Measurements from ENCODE around the gene TAB2. TPM values are rescaled to one million over a fixed set of nuclear protein-coding genes. Genes with fewer than 3 reads are reported as not detected.

Gene TAB2
- total and polyA plus RNA-seq, 2 donors (not counting 3 experiments of a cell fraction or from before 2014, with no cell fraction given), result 26.0 to 37.4 TPM

DNA sequence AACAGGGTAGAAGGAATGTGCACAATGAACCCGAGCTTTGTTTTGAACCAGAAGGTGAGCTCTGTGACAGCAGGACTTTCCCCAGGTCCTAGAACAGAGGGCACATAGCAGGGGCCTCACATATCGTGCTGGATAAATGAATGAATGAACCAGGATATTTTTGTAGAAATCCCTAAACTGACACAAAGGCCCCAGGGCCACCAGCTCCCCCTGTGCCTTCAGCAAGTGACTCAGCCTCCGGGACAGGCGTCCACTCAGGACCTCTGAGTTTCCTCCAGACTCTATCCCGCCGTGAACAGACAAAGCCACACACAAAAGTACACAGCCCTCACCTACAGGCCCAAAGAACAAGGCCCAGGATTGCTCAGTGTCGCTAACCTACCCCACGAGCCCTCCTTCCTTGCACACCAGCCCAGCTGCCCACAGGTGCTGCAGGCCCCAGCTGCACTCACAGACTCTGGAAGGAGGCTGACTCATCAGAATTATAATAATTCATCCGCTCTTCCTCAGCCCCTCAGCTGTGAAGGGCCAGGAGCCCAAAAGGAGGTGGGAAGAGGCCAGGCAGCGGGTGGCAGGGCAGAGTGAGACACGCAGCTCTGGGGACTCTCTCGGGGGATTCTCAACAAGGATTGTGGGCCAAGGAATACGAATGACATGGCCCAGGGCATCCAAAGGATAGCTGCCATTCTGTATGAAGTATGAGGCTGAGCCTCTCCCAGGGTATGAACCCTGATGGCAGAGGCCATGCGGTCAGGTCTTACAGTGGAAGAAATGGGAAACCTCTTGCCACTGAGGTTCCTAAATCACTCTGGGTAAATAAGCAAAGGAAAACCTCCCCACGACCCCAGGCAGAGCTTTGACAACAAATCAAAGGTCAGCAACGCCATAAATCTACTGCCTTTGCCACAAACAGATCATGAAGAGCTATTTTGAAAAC lies 123.5 kb downstream of the TAB2 start:
- TF ChIP-seq EZH2 (IDR thresholded peaks at IDR 0.05; ENCODE audit: borderline replicate concordance, low read depth, low read length, severe bottlenecking) (no peak), POLR2AphosphoS5 (IDR thresholded peaks at IDR 0.05; ENCODE audit: insufficient read depth, low read depth, low read length) (no peak), JUN (IDR thresholded peaks at IDR 0.05; ENCODE audit: borderline replicate concordance, insufficient read depth, insufficient read length, low read depth) (no peak), CTCF (IDR thresholded peaks at IDR 0.05; ENCODE audit: extremely low read depth in 1 of 2, insufficient read depth in 1 of 2, low read depth in 1 of 2, low read length in 2 of 2) (no peak), POLR2A (IDR thresholded peaks at IDR 0.05; ENCODE audit: low read depth, low read length) (no peak), GATA2 (IDR thresholded peaks at IDR 0.05; ENCODE audit: insufficient read depth, insufficient read length, low read depth, low read length) (no peak), FOS (IDR thresholded peaks at IDR 0.05; ENCODE audit: borderline replicate concordance, insufficient read depth, low read length) (no peak)
- TF ChIP-seq, protein P1, sequence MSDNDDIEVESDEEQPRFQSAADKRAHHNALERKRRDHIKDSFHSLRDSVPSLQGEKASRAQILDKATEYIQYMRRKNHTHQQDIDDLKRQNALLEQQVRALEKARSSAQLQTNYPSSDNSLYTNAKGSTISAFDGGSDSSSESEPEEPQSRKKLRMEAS (IDR thresholded peaks at IDR 0.05; ENCODE audit: insufficient read depth, insufficient read length), result no peak
- DNase-seq (ENCODE audit: low read depth, low spot score) (no peak), FAIRE-seq (no peak)
- Histone ChIP-seq H3K27me3 (ENCODE audit: control insufficient read depth in 2 of 2, insufficient read depth in 2 of 2, low read length in 2 of 2) (no peaks in the 10 kb centered on the region), H3K9ac (replicated peaks; ENCODE audit: extremely low read depth, insufficient read depth, low read length) (no peak overlapping the region), H3K9me3 (replicated peaks; ENCODE audit: control insufficient read depth, insufficient read depth, low read length) (no peaks in the 10 kb centered on the region), H3K36me3 (ENCODE audit: control insufficient read depth in 2 of 2, extremely low read depth in 1 of 2, insufficient read depth in 2 of 2, low read length in 2 of 2) (no peaks in the 10 kb centered on the region), H4K20me1 (replicated peaks; ENCODE audit: control insufficient read depth, extremely low read depth, insufficient read depth, low read length) (no peaks in the 10 kb centered on the region), H3K4me1 (ENCODE audit: control insufficient read depth, extremely low read depth, insufficient read depth, low read length) (no peaks in the 10 kb centered on the region), H2AFZ (ENCODE audit: low read depth, low read length) (no peak overlapping the region), H3K4me3 (replicated peaks in 1 of 3; ENCODE audit: insufficient read depth in 1 of 3, low read depth in 1 of 3, low read length in 3 of 3) (no peak overlapping the region), H3K4me2 (ENCODE audit: insufficient read depth, low read length) (no peak overlapping the region), H3K9me1 (replicated peaks; ENCODE audit: control insufficient read depth, extremely low read depth, insufficient read depth, low read length) (no peaks in the 10 kb centered on the region), H3K27ac (ENCODE audit: insufficient read depth, low read depth, low read length) (no peak overlapping the region), H3K79me2 (ENCODE audit: control insufficient read depth, insufficient read depth, low read length) (no peaks in the 10 kb centered on the region)
- ChIA-PET POLR2A (no interaction called here), CTCF (interaction anchor here (1.2 to 2.6 kb wide), 5 partner anchors 10 to 412 kb away, joined by 3 to 15 read pairs (median 7); no protein-coding TSS in a partner anchor)
- intact Hi-C loops (cut with micrococcal nuclease) (no loop called here), dilution Hi-C loops (cut with MboI; ENCODE audit: extremely low pct_ligation_motif_present, low sequenced_read_pairs) (no loop called here)
- BruUV-seq (replicated peaks), result no TSS peak

Measured in endothelial cell of umbilical vein (primary cell).